GM20000 (cell line): ENCODE measurements around the gene FGGY.

Source experiments
- DNase-seq: peaks from one replicate; pipeline ENCODE4 v3.0.0; 2012; ENCODE audit warnings: low spot score
- TF ChIP-seq, protein P1 (sequence below): IDR thresholded peaks from 2 replicates; pipeline ENCODE4 v1.5.1; 2012; ENCODE audit warnings: mild to moderate bottlenecking, control low read depth; ENCODE audit errors: extremely low read depth, missing control alignments

Gene FGGY

DNA sequence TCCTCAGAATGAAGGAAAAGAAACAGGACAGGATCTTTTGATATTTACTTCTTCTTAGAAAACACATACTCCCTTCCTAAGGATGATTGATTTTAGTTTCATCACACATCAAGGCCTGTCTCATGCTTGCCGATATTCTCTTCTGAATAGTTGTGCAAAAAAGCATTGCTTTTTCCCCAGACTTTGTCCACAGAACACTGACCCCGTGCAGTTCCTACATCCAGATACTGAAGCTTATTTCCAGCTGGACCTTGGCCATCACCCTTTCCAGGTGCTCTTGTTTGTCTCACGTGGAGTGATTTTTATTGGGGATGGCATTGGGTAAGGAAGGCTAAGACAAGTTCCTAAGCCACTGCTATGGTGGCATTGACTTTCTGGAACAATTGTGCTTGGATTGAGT is 320.5 kb downstream of the FGGY start:
- TF ChIP-seq, protein P1, sequence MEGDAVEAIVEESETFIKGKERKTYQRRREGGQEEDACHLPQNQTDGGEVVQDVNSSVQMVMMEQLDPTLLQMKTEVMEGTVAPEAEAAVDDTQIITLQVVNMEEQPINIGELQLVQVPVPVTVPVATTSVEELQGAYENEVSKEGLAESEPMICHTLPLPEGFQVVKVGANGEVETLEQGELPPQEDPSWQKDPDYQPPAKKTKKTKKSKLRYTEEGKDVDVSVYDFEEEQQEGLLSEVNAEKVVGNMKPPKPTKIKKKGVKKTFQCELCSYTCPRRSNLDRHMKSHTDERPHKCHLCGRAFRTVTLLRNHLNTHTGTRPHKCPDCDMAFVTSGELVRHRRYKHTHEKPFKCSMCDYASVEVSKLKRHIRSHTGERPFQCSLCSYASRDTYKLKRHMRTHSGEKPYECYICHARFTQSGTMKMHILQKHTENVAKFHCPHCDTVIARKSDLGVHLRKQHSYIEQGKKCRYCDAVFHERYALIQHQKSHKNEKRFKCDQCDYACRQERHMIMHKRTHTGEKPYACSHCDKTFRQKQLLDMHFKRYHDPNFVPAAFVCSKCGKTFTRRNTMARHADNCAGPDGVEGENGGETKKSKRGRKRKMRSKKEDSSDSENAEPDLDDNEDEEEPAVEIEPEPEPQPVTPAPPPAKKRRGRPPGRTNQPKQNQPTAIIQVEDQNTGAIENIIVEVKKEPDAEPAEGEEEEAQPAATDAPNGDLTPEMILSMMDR: no peak
- DNase-seq: no peak

DNA sequence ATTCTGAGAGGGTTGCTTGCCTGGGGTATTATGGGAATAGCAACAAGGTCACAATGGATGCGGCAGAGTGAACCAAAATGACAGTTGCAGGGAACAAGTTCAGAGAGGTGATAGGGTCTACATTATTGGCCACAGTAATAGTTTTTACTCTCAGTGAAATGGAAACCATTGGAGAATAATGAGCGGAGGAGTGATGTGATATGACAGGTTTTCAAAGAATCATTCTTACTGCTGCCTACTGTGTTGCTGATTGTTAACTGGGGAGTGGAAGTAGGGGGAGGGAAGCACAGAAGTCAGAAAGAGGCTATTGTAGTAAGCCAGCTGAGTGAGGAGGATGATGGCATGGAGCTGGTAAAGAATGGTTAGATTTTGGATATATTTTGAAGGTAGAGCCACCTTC is 322.7 kb downstream of the FGGY start:
- TF ChIP-seq, protein P1: no peak
- DNase-seq: no peak

DNA sequence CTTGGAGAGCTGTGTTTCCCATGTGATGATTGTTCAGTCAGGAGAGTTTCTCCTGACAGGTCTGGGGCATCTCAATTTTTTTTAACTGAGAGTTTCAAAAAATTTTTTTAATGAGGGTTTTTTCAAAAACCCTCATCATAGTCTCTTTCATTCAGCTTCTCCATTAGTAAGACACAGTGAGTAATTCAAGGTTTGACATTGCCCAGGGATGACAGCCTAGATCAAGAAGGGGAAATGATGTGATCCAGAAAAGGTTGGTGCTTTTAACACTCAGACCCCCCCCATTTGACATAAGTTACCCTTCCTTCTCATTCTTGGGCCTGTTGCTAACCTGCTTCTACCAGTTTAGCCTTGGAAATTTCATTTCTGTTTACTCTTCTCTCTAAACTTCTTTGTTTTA is 328.5 kb downstream of the FGGY start:
- TF ChIP-seq, protein P1: no peak

DNA sequence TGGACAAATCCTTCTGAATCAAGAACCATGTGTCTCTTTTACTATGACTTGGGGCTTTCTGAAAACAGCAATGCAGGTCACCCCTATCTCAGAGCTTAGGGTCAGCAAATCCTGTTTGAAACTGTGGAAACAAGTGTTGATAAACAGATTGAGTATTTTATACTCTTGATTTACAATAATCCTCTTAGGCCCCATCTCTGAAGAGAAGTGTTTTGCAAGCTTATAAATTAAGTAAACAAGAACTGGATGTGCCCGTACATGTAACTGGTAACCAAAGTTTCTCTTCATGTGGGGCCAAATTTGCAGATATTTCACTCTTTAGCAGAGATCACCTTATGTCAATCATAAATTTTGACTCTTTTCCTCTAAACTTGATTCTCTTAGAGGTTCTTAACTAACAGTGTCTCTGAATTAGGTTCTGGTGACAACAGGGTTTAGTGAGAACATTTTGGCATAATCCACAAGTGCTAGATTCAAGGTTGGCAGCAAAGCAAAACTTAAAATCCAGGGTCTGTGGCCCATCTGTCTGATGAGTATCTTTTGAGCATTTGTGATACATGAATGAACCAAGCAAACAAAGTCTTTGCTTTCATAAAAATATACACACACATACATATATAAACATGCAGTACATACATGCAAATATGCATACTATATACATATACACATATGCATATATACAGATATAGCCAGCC is 334.8 kb downstream of the FGGY start:
- no peak for DNase-seq
- TF ChIP-seq, protein P1: no peak

More for the DNA sequence above, 328.5 kb downstream of the FGGY start:
- DNase-seq: no peak

DNA sequence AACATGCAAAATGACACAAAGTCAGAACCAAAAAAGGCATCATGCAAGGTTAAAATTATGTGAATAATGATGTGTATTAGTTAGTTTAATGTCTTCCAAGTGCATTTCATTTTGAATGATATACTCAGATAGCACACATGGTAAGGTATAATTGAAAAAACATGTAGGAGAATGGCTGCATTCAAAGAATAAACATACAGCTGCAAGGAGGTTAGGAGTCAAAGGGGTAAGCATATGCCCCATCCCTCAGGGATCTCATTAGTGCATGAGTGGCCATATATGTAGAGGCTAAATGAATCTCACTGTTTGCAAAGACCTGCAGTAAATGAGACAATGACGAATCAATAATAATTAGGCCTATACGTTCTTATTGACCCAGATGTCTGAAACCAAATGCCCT is 338.2 kb downstream of the FGGY start:
- DNase-seq: no peak
- TF ChIP-seq, protein P1: no peak

DNA sequence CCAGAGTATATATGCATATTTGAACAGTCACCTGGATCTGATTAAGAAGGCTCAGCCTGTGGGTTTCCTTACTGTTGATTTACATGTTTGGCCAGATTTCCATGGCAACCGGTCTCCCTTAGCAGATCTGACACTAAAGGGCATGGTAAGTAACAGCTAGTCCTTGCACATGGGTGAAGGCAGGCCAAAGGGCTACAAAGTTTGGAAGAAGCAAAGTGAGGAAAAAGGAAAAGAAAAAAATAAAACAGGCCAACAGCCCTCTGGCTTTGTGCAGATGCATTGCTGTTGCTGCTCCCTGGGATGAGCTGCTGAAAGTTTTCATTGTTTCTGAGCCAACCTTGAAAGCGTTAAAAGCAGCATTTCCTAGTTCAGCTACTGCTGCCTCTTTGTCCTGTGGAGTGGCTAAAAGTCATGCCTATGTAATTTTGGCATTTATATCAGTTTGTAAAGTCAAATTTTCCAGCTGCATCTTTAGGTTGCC is 341.4 kb downstream of the FGGY start:
- TF ChIP-seq, protein P1: no peak
- no peak for DNase-seq

DNA sequence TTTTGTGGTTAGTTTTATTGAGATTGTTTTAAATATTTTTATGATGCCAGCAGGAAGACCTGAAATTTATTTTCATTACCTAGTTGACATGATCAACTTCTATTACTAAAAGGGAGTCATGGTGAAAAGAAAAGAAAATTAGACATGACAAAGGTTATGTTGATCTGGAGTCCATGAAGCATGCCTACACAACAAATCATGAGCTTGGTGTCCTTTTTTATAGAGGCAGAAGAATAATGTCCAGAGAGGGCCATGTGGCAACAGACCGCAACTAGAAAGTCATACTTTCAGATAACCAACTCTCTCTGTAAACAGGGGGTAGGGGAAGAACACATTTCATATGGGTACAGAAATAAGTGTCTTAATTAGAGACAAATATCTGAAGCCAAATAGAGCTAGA is 342.4 kb downstream of the FGGY start:
- DNase-seq: no peak
- TF ChIP-seq, protein P1: no peak
